Neural progenitor cell (in vitro differentiated cells): ENCODE data around the gene IFRD2. TPM values are rescaled to one million over a fixed set of nuclear protein-coding genes. Genes with fewer than 3 reads are reported as not detected.

Source experiments
- DNase-seq: peaks from one replicate; pipeline ENCODE4 v3.0.0-alpha.2; 2016; ENCODE audit warnings: low spot score
- H2AFZ ChIP-seq: fragments of 200-600 bp; sonication (generic); replicated peaks from 2 replicates; pipeline ENCODE4 v1.6.1; 2016; ENCODE audit warnings: antibody characterized with exemption
- H3F3A ChIP-seq: fragments of 200-600 bp; sonication (generic); 2 replicates; pipeline ENCODE4 v1.6.1; 2016; ENCODE audit warnings: antibody characterized with exemption, low read depth
- H3K27ac ChIP-seq: fragments of 200-600 bp; sonication (generic); 2 replicates; pipeline ENCODE4 v1.5.1; 2016; ENCODE audit warnings: mild to moderate bottlenecking
- H3K27me3 ChIP-seq: fragments of 200-600 bp; sonication (generic); 2 replicates; pipeline ENCODE4 v1.6.1; 2016; ENCODE audit warnings: mild to moderate bottlenecking, moderate library complexity
- H3K36me3 ChIP-seq: fragments of 200-600 bp; sonication (generic); 2 replicates; pipeline ENCODE4 v1.5.1; 2016
- H3K4me1 ChIP-seq: fragments of 200-600 bp; sonication (generic); 2 replicates; pipeline ENCODE4 v1.6.1; 2016; ENCODE audit warnings: mixed run types
- H3K4me2 ChIP-seq: fragments of 200-600 bp; sonication (generic); 2 replicates; pipeline ENCODE4 v1.6.1; 2016
- H3K4me3 ChIP-seq: fragments of 200-600 bp; sonication (generic); 2 replicates; pipeline ENCODE4 v1.5.1; 2016
- H3K79me2 ChIP-seq: fragments of 200-600 bp; sonication (generic); 2 replicates; pipeline ENCODE4 v1.6.1; 2016; ENCODE audit warnings: low read depth
- H3K9ac ChIP-seq: fragments of 200-600 bp; sonication (generic); 2 replicates; pipeline ENCODE4 v1.6.1; 2016
- H3K9me3 ChIP-seq: fragments of 200-600 bp; sonication (generic); 2 replicates; pipeline ENCODE4 v1.5.1; 2016; ENCODE audit warnings: low read depth
- H4K20me1 ChIP-seq: fragments of 200-600 bp; sonication (generic); 2 replicates; pipeline ENCODE4 v1.6.1; 2016; ENCODE audit warnings: low read depth
- H3K27ac Mint-ChIP-seq: 3 replicates; pipeline ENCODE4 v1.8.0; 2021; ENCODE audit warnings: mixed read lengths
- H3K27me3 Mint-ChIP-seq: 2 replicates; pipeline ENCODE4 v1.8.0; 2022; ENCODE audit warnings: low read depth, mild to moderate bottlenecking, inconsistent platforms, moderate library complexity, mixed read lengths; ENCODE audit not compliant: insufficient read depth
- H3K36me3 Mint-ChIP-seq: 3 replicates; pipeline ENCODE4 v1.8.0; 2021; ENCODE audit warnings: mixed read lengths
- H3K4me1 Mint-ChIP-seq: 3 replicates; pipeline ENCODE4 v1.8.0; 2021; ENCODE audit warnings: mixed read lengths
- H3K4me3 Mint-ChIP-seq: 3 replicates; pipeline ENCODE4 v1.8.0; 2021; ENCODE audit warnings: mild to moderate bottlenecking, moderate library complexity, mixed read lengths
- H3K9me3 Mint-ChIP-seq: 3 replicates; pipeline ENCODE4 v1.8.0; 2020; ENCODE audit warnings: mixed read lengths
- CTCF ChIP-seq: fragments of 200-600 bp; sonication (generic); IDR thresholded peaks from 2 replicates; pipeline ENCODE4 v1.5.1; 2017; ENCODE audit warnings: antibody characterized with exemption, mild to moderate bottlenecking
- EZH2 ChIP-seq: fragments of 200-600 bp; sonication (generic); IDR thresholded peaks from 2 replicates; pipeline ENCODE4 v1.6.1; 2017; ENCODE audit warnings: antibody characterized with exemption, mild to moderate bottlenecking, moderate library complexity
- EZH2phosphoT487 ChIP-seq: fragments of 200-600 bp; sonication (generic); IDR thresholded peaks from 2 replicates; pipeline ENCODE4 v1.6.1; 2017; ENCODE audit warnings: antibody characterized with exemption
- total RNA-seq: library from RNA; depleted of rRNA; stranded (reverse); fragments of >200 nt; gene quantifications from 2 replicates; pipeline ENCODE4 v1.2.3, GENCODE V29; 2015; ENCODE audit warnings: low replicate concordance

IFRD2 gene
- total RNA-seq, 1 donor from 2014 or later: 26.4 TPM

- Mint-ChIP-seq H3K4me1 (peaks cover 24% of the 10 kb centered on the region), H3K4me3 (no peak overlapping the region), H3K27ac (no peak overlapping the region), H3K9me3 (no peaks in the 10 kb centered on the region), H3K36me3 (peaks cover 1% of the 10 kb centered on the region), H3K27me3 (peaks cover 12% of the 10 kb centered on the region)
- no peaks in the 10 kb centered on the region for H3K36me3 ChIP-seq
- H3K79me2 ChIP-seq: peaks cover 12% of the 10 kb centered on the region
- no peak overlapping the region for H3K4me3 ChIP-seq
- H3K9ac ChIP-seq: no peak overlapping the region
- H3K4me2 ChIP-seq: no peak overlapping the region
- no peak overlapping the region for H2AFZ ChIP-seq
- TF ChIP-seq EZH2: no peak
- no peak for TF ChIP-seq EZH2phosphoT487
- TF ChIP-seq CTCF: no peak
- no peaks in the 10 kb centered on the region for H3K9me3 ChIP-seq
- peak; percentile 1 for DNase-seq
- no peaks in the 10 kb centered on the region for H3F3A ChIP-seq
- H3K27me3 ChIP-seq: no peaks in the 10 kb centered on the region
- peaks cover 18% of the 10 kb centered on the region for H3K4me1 ChIP-seq
- peaks cover 6% of the 10 kb centered on the region for H4K20me1 ChIP-seq
- H3K27ac ChIP-seq: no peak overlapping the region
Measured at GRCh38 chr3:50294492-50295403, 2.5 kb upstream of the IFRD2 start.

GRCh38 chr3:50294089-50294488, 1.9 kb upstream of the IFRD2 start:
- H3K27ac Mint-ChIP-seq: no peak overlapping the region

GRCh38 chr3:50293079-50293801, 1.0 kb upstream of the IFRD2 start:
- peak overlapping the region; percentile 92 for H3K27ac Mint-ChIP-seq
- Histone ChIP-seq H3K9me3 (no peaks in the 10 kb centered on the region), H3F3A (no peaks in the 10 kb centered on the region), H3K4me1 (peaks cover 13% of the 10 kb centered on the region), H3K27me3 (no peaks in the 10 kb centered on the region), H3K4me2 (peak overlapping the region; percentile 74), H4K20me1 (peaks cover under 1% of the 10 kb centered on the region), H3K9ac (no peak overlapping the region), H3K4me3 (peak overlapping the region; percentile 77), H3K36me3 (no peaks in the 10 kb centered on the region), H3K79me2 (peaks cover 12% of the 10 kb centered on the region), H2AFZ (no peak overlapping the region), H3K27ac (no peak overlapping the region)
- peaks cover 12% of the 10 kb centered on the region for H3K27me3 Mint-ChIP-seq
- TF ChIP-seq EZH2: no peak
- TF ChIP-seq CTCF: no peak
- TF ChIP-seq EZH2phosphoT487: no peak
- no peaks in the 10 kb centered on the region for H3K9me3 Mint-ChIP-seq
- DNase-seq: peak; percentile 1
- H3K4me1 Mint-ChIP-seq: peaks cover 16% of the 10 kb centered on the region
- H3K36me3 Mint-ChIP-seq: peaks cover 1% of the 10 kb centered on the region
- H3K4me3 Mint-ChIP-seq: peak overlapping the region; percentile 87

More at GRCh38 chr3:50294089-50294488, 1.9 kb upstream of the IFRD2 start:
- Histone ChIP-seq H4K20me1 (peaks cover 6% of the 10 kb centered on the region), H3K4me3 (no peak overlapping the region), H2AFZ (no peak overlapping the region), H3K9ac (no peak overlapping the region), H3F3A (no peaks in the 10 kb centered on the region), H3K4me1 (peaks cover 18% of the 10 kb centered on the region), H3K36me3 (no peaks in the 10 kb centered on the region), H3K79me2 (peaks cover 12% of the 10 kb centered on the region), H3K4me2 (no peak overlapping the region), H3K27me3 (no peaks in the 10 kb centered on the region), H3K27ac (no peak overlapping the region), H3K9me3 (no peaks in the 10 kb centered on the region)
- TF ChIP-seq EZH2phosphoT487 (no peak), EZH2 (no peak), CTCF (no peak)
- peaks cover 19% of the 10 kb centered on the region for H3K4me1 Mint-ChIP-seq
- peaks cover 10% of the 10 kb centered on the region for H3K27me3 Mint-ChIP-seq
- no peak overlapping the region for H3K4me3 Mint-ChIP-seq
- no peak for DNase-seq
- H3K9me3 Mint-ChIP-seq: no peaks in the 10 kb centered on the region
- H3K36me3 Mint-ChIP-seq: peaks cover 1% of the 10 kb centered on the region
